GM19455 (cell line): ENCODE data around the gene KRTAP23-1.

Experiments used
- ATAC-seq: cut with Tn5 transposase; IDR thresholded peaks from one replicate; pipeline ENCODE4 v1.9.1; 2021; ENCODE audit not compliant: unreplicated experiment

The KRTAP23-1 gene, protein sequence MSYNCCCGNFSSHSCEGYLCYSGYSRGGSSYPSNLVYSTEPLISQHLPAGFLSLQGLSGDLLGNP

DNA sequence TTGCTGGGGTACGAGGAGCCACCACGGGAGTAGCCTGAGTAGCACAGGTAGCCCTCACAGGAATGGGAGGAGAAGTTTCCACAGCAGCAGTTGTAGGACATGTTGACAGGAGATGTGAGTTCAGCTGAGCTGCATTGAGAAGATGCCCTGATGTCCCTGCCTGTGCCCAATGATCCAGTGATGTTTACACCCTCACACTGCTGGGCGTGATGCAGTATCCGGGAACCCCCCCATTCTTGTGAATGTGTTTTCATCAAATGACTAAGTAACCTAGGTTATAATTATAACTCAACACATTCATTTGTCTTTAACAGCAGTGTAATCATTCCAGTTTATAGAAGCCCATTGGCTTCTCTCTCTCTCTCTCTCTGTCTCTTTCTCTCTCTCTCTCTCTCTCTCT lies at the start of gene KRTAP23-1:
TSS of gene KRTAP23-1 (minus strand) at position 101 of the 400 bp plus-strand sequence. CDS start at position 101, 0 bp downstream.
- ATAC-seq = no peak

DNA sequence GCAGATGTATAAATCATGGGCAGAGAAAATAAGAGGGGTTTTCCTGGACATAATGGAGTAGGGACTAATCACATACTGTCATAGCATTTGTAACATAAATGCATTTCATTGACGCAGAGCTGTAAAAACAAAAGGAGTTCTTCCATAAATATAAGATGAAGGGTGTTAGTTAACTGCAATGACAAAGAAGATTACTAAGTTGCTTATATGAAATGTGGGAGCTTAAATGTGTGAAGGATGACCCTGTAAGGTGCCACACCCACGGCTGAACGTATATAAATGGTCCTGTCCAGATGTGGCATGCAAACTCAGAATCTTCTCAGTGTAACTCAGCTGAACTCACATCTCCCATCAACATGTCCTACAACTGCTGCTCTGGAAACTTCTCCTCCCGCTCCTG lies 47.3 kb upstream of the KRTAP23-1 start, which contains the start of gene KRTAP13-1:
TSS of gene KRTAP13-1 (plus strand) at position 301 of the 400 bp plus-strand sequence. CDS start at position 357, 56 bp downstream.
- ATAC-seq = no peak

DNA sequence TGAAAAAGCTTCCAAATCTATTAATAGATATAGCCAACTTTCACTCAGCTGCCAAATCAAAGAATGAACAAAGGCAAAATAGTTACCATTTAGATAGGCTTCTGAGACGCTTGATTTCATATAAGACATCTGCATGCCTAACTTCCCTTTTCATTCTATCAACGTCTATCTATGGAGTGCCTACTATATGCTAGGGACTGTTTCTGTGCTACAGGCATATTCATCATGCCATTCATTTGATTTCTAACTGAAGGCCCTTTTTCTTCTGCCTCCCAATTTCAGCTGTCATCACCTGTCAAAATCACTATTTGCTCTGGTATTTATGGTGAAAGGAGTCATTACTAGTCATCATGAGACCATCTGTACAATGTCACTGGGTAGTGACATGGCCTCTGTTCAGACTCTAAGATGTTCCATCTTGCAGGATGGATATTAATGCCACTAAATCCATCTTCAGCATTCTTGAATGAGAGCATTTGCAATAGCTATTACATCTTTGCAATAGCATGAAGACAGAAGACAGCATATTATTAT lies 43.2 kb upstream of the KRTAP23-1 start:
- no peak for ATAC-seq

DNA sequence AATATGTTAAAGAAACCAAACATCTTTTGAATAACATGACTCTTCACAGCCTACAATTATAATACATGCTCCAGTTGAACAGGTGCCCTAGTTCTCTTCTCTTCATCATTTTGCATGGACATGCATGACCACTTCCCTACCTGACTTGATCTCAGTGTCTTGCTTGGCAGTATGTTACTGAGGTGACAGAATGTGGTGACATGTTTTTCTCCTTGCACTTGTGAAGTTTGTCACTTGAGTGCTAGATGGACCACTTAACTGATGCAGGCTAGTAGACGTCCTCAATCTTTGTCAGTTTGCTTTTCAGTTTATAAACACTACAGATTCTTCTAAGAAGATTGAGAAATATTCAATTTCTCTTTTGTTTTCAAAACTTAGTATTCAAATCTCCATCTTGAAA lies 33.8 kb upstream of the KRTAP23-1 start:
- ATAC-seq = no peak

DNA sequence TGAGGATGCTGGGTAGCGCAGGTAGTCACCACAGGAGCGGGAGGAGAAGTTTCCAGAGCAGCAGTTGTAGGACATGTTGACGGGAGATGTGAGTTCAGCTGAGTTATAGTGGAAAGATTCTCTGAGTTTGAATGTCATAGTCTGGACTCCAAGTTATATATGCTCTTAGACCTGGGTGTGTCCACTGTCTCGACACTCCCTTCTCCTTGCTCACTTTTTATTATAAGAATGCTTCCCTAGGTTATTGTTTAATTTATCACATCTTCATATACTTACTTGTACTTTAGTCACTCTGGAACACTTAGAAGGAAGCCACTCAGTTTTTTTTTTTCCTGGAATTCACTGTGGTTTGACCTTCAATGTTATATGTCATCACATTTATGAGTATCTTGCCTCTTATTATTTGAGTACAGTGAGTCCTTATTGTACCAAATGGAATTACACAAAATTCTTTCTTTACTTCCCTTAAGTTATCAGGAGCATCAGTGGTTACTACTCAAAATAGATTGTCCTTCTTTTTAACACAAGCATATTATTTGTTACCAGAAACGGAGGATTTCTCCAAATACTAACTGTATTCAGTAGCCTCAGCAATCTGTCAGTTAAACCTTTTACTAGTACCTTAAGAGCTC lies 23.8 kb upstream of the KRTAP23-1 start, which contains the start of gene KRTAP13-2:
TSS of gene KRTAP13-2 (minus strand) at position 133 of the 632 bp plus-strand sequence. CDS start at position 75, 58 bp downstream.
- no peak for ATAC-seq

DNA sequence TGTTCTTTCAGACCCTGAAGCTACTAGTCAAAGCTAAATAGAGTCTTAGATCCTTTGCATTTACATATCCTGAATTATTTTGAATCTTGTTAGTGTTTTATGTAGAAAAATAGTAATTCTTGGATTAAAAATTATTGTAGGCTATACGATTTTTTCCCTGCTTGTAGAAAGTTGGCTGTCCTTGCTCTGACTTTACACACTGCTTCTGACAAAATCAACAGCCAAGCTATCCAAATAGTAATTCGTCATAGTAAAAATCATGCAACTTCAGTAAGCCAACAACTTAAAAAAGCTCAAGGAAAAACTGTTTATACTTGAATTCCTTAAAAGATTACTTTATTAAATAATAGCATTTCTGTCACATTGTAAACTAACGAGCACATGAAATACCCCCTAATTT lies 7.5 kb upstream of the KRTAP23-1 start:
- no peak for ATAC-seq

DNA sequence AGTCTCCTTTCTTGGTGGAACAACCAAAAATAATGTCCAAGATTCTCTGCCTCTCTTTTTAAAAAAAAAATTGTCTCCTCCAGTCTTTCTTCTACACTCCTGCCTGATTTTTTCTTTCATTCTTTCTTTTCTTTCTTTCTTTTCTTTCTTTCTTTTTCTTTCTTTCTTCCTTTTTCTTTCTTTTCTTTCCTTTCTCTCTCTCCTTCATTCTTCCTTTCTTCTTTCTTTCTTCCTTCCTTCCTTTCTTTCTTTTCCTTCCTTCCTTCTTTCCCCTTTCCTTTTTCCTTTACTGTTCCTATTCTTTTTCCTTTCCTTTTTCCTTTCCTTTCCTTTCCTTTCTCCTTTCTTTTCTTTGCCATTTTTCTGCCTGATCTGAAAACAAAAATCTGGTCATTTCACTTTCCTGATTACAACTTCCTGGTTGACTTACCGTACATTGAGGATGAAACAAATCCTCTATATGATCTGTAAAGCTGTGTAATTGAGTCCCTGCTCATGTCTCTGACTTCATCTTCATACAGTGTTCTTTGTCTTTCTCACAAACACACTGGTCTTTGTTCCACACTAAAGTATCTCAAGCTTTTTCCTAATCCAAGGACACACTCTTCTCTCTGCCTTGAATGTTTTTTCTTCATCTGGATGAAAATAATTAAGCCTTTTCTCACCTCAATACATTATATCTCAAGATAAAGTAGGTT lies 6.1 kb upstream of the KRTAP23-1 start:
- ATAC-seq = no peak

DNA sequence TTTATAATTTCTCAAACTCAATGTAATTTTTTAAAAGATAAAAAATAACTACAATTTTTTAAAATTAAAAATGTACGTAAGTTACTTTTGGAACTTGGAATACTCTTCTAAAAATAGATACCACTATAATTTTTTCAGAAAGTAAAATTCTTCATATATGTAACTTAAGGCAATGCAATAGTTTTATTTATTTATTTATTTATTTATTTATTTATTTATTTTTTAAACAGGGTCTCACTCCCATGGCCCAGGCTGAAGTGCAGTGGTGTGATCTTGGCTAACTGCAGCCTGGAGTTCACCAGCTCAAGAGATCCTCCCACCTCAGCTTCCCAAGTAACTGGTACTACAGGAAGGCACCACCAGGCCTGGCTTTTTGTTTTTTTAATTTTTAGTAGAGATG lies 3.1 kb upstream of the KRTAP23-1 start:
- no peak for ATAC-seq

DNA sequence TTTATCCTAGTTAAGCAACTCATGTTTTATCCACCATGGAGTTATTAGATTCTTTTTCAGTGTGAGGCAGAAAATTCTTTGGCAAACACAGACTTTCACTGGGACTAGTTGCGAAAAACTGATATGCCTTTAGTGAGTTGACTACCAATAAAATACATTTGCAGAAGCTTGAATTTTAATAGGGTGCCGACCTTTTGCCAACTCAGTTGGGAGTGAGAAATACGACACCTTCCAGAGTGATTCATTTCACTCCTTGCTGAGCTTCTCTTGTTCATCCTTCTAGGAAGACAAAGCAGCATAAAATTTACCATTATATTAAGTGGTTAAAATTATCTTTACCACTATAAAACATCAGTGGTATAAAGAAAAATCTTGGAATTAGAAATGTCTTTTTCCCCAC lies 1.2 kb upstream of the KRTAP23-1 start:
- no peak for ATAC-seq

DNA sequence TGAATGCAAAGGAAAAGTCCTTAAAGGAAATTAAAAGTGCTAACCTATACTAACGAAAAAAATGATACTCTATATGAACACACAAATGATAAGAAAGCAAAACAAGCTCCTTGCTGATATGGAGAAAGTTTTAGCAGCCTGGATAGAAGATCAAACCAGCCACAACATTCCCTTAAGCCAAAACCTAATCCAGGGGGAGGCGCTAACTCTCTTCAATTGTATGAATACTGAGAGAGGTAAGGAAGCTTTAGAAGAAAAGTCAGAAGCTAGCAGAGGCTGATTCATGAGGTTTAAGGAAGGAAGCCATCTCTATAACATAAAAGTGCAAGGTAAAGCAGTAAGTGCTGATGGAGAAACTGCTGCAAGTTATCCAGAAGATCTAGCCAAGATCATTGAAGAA lies 3.4 kb downstream of the KRTAP23-1 start:
- ATAC-seq = no peak

DNA sequence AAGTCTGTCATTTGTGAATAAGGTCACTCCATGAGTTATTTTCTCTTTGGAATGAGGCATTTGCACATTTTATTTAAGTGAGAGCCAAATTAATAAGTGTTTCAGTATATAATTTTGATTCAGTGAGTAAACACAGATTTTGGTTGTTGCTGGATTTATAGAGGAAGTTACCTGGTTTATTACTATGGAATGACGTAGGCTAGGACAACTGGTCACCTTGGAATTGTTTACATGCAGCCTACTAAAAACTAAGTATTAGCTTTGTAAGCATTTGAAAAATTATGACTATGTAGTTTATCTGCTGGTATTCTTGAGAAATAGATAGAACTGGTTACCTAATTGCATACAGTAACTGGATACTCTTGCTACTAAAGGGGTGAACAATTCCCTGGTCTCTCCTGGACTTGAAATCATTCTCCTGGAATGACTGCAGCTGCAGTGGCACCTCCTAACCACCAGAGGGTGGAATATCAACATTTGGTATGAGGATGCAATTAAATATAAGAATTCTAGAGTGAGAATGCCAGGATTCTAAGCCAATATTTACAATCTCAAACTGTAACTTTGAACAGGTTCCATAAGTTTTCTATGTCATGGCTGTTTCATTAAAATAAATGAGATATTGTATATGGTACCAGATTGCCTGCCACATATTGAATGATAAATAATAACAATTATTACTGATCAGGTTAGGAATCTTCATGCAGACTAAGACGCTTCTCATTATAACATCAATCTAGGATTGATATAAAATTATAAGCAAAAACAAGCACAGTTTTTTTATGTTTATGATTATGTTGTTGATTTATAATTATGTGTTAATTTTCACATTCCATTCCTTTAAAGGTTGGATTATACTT lies 7.5 kb downstream of the KRTAP23-1 start:
- no peak for ATAC-seq

DNA sequence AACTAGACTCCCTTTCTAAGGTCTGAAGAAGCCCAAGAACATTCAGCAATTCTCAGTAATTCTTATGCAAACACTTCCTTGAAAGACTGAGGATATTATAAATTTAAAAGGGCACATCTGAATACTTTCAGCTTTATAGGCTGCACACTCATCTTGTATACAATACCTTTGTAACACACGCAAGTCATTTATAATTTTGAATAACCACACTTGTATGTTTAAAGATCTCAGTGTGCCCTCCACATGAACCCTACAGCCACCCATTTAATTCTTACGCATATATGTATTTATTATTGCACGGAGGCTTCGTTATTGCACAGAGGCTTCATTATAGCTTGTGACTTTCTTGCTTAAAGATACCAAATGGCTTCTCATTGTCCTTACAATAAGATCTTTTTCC lies 9.7 kb downstream of the KRTAP23-1 start:
- no peak for ATAC-seq

DNA sequence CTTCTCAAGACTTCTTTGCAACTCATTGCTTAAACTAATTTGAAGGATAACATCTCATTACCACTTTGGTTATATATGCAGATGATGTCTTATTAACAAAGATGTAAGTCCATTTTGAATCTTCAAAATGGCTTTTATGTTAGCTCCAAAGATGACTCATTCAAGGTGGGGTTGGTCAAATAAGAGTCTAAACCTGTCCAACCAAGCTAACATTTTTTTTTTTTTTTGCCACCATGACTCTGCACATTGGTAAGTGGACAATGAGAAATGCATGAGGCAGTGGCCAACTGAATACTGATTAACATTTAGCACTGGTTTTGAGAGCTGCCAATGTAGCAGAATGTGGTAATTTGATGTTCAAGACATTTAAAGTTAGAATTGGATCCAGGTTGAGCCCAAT lies 10.6 kb downstream of the KRTAP23-1 start:
- ATAC-seq = no peak

DNA sequence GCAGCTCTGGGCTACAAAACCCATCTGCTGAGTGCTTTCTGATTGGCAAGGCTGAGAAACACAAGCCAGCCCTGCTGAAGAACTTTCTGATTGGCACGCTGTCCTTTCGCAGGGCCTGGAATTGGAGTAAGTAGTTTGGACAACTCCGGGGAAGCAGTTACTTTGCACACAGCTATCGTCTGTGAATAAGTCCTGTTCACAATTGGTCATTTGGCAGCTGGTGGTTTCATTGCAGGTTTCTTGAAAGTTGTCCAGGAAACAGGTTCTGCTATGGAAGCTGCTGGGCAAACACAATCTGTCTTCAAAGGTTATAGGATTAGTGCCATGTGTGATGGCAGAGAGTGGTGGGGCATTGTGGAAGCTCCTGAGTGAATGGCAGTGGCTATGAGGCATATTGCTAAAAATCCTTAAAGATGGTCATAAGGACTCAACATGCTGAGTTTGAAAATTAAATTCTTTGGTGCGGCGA lies 11.1 kb downstream of the KRTAP23-1 start, which contains the start of gene KRTAP27-1:
TSS of gene KRTAP27-1 (minus strand) at position 419 of the 469 bp plus-strand sequence. CDS start at position 393, 26 bp downstream.
- no peak for ATAC-seq

DNA sequence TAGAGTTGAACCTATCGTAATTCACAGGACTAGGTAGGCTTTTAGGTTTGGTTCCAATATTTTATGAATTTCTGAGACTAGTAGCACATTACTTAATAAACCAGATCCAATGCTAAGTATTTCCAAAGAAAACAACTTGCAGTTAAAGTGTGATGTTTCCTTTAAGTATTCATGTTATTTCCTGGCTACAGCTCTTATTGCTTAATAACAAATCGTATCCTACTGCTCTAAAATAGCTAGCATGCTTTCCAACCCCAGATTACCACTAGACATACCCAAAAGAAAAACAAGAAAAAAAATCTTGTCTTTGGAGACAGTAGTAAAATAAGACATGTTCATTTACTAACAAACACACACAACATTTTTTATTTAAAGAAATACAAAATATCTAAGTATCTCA lies 11.8 kb downstream of the KRTAP23-1 start:
- ATAC-seq = no peak

DNA sequence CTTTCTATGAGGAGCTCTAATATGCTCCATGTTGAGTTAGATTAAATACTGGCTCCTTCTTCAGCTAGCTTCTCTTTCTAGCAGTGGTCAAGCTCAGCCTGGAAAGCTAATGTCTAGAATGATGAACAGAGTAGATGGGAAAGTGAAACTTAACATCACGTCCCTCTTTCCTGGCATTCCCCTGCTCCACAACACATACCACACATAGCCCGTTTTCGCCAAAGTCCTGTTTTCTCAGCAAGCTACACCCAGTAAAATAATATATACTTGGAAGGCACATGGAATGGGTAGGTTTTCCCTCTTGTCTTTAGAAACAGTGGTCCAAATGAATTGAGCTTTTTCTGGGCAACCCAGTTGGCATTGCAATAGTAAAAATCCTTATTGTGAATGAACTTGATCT lies 14.7 kb downstream of the KRTAP23-1 start:
- no peak for ATAC-seq

DNA sequence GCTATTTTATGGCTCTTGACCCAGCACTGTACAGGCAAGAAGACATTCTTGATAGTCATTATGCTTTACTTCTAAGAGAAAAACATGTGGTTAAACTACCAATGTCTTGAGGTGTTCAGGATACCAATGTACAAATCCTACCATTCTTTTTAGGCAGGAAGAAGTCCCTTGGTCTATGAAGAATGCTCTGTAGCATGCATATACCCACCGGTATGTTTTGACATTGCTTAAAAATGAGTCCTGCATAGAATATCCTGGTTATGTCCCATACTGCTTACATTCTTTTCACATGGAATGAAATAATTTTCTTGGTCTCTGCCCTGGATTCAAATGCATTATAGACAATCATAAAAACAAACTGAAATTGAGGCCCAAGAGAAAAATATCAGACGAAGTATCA lies 15.7 kb downstream of the KRTAP23-1 start:
- no peak for ATAC-seq

DNA sequence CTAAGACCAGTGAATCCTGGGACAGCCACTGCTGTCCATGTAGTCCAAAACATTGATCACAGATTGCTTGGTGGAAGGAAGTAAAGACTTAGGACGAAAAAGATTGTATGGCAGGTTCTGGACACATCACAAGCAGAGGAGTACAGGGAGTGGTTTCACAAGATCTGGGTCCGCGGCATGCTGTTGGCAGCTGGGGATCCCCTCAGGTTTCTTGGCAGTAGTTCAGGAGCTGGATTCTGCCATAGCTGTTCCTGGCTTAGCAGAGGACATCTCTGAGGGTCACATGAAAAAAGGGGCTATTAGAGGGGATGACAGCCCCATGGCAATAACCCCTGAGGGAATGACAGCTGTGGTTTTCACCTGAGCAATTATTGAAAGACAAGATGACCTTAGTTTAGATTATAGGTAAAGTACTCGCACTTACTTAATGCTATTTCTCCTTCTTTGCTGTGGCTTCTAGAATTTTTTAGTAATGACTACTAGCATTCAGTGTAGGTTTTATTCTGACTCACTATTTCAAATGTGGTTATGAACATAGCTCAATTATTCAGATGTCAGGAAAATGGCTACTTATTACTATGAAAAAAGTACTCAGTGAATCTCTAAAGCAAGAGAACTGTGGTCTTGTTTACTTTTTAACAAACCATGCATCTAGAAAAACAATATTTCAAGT lies 19.1 kb downstream of the KRTAP23-1 start:
- no peak for ATAC-seq

DNA sequence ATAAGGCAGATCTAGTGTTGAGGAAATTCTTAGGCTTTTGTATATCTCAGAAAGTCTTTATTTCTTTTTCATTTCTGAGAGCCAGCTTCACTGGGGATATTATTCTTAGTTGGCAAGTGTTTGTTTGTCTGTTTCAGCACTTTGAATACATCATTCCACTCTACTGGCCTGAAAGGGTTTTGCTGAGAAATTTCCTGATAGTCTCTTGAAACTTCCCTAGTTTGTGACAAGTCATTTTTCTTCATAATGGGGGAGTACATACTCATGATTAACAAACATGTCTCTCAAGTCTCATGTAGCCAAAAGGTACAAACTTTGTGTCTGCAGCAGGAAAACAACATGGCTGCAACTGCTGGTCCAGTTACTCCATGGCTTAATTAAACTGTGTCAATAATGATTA lies 22.0 kb downstream of the KRTAP23-1 start:
- no peak for ATAC-seq

DNA sequence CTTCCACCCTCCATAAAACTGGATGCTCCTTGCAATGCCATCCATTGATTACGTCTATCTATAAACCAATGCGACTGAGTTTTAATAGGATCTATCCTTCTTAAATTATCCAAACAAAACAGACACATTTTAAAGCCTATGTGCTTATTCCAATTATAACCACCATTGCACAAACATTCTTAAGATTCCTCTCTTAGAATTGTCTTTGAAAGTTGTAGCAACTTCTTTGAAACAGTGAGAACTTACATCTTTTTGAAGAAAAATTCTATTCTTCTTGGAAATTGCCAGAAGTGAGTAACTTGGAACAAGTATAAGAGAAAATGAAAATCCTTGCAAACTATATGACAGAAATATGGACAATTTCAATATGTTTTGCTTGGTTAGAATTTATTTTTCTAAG lies 28.2 kb downstream of the KRTAP23-1 start, which contains the start of gene KRTAP26-1:
TSS of gene KRTAP26-1 (minus strand) at position 101 of the 400 bp plus-strand sequence. CDS start 280 bp downstream, outside the sequence.
- no peak for ATAC-seq
